ENCODE results near the gene ASPSCR1. TPM values are rescaled to one million over a fixed set of nuclear protein-coding genes. Genes with fewer than 3 reads are reported as not detected.

ASPSCR1 gene
- total RNA-seq, 4 donors from 2014 or later: 21.0 to 61.7 (median 41.3) TPM

- Histone ChIP-seq H3K9me3 (no peaks in the 10 kb centered on the region), H3K27me3 (no peaks in the 10 kb centered on the region), H3K4me3 (no peak overlapping the region), H3K4me1 (peaks cover 12 to 28% (median 27%) of the 10 kb centered on the region in 4 donors), H3K36me3 (peaks cover 0 to 9% (median 3%) of the 10 kb centered on the region in 4 donors), H3K27ac (no peak overlapping the region)
- in situ Hi-C loops (cut with MboI; ENCODE audit: low pct_ligation_motif_present in 1 of 4, low pct_unique_long_range_greater_than_20kb in 1 of 4, low sequenced_read_pairs in 3 of 4) (no loop called here), intact Hi-C loops (cut with DNase I; ENCODE audit: low total_unique reads) (no loop called here)
- TF ChIP-seq POLR2AphosphoS5 (IDR thresholded peaks at IDR 0.05): no peak
- no peak for TF ChIP-seq CTCF (IDR thresholded peaks at IDR 0.05)
- no peak for TF ChIP-seq POLR2A (IDR thresholded peaks at IDR 0.05)
- no peak for TF ChIP-seq EP300 (IDR thresholded peaks at IDR 0.05; ENCODE audit: low read depth)
- no peak for DNase-seq
- WGBS, 2 donors (ENCODE audit: low coverage in 1 of 2): 92% methylated on average over 35 of the region's 38 CpGs; no CpG with 5 or more reads in 1 of the 2 donors
Observed at GRCh38 chr17:82054351-82055022, 77.1 kb downstream of the ASPSCR1 start.

GRCh38 chr17:82055023-82055964 is 77.9 kb downstream of the ASPSCR1 start:
- peaks cover 0 to 9% (median 3%) of the 10 kb centered on the region in 4 donors for H3K36me3 ChIP-seq
- no peak for DNase-seq
- intact Hi-C loops (cut with DNase I; ENCODE audit: low total_unique reads) (no loop called here), in situ Hi-C loops (cut with MboI; ENCODE audit: low pct_ligation_motif_present in 1 of 4, low pct_unique_long_range_greater_than_20kb in 1 of 4, low sequenced_read_pairs in 3 of 4) (no loop called here)
- no peak overlapping the region for H3K4me3 ChIP-seq
- H3K27ac ChIP-seq: no peak overlapping the region
- H3K4me1 ChIP-seq: peaks cover 12 to 23% (median 22%) of the 10 kb centered on the region in 4 donors
- H3K9me3 ChIP-seq: no peaks in the 10 kb centered on the region
- WGBS, 2 donors (ENCODE audit: low coverage in 1 of 2): 88% methylated on average over 18 of the region's 26 CpGs; no CpG with 5 or more reads in 1 of the 2 donors
- no peaks in the 10 kb centered on the region for H3K27me3 ChIP-seq
- TF ChIP-seq CTCF (IDR thresholded peaks at IDR 0.05) (no peak), POLR2AphosphoS5 (IDR thresholded peaks at IDR 0.05) (no peak), EP300 (IDR thresholded peaks at IDR 0.05; ENCODE audit: low read depth) (no peak), POLR2A (IDR thresholded peaks at IDR 0.05) (no peak)

- Histone ChIP-seq H3K27me3 (no peaks in the 10 kb centered on the region), H3K4me1 (peaks cover 7 to 14% (median 14%) of the 10 kb centered on the region in 4 donors), H3K36me3 (peaks cover 0 to 9% (median 3%) of the 10 kb centered on the region in 4 donors), H3K4me3 (no peak overlapping the region), H3K9me3 (no peaks in the 10 kb centered on the region), H3K27ac (no peak overlapping the region)
- no peak for DNase-seq
- in situ Hi-C loops (cut with MboI; ENCODE audit: low pct_ligation_motif_present in 1 of 4, low pct_unique_long_range_greater_than_20kb in 1 of 4, low sequenced_read_pairs in 3 of 4): no loop called here
- TF ChIP-seq EP300 (IDR thresholded peaks at IDR 0.05; ENCODE audit: low read depth) (no peak), CTCF (IDR thresholded peaks at IDR 0.05) (no peak), POLR2AphosphoS5 (IDR thresholded peaks at IDR 0.05) (no peak), POLR2A (IDR thresholded peaks at IDR 0.05) (no peak)
- WGBS, 2 donors (ENCODE audit: low coverage in 1 of 2): 90% methylated on average over 28 of the region's 28 CpGs; no CpG with 5 or more reads in 1 of the 2 donors
- intact Hi-C loops (cut with DNase I; ENCODE audit: low total_unique reads): no loop called here
Observed at GRCh38 chr17:82055965-82056728, 78.7 kb downstream of the ASPSCR1 start.

Data from transverse colon (tissue), 4 donors.